GM21825 (cell line): ENCODE measurements around the gene ZNF431.
"Not testable (repeated sequence)": the region's sequence is repeated elsewhere in the genome, so short reads cannot be mapped to it uniquely, and the experiment has no call there.

ENCODE experiments used
- ATAC-seq: cut with Tn5 transposase; IDR thresholded peaks from one replicate; pipeline ENCODE4 v1.9.1; 2021; ENCODE audit warnings: mild to moderate bottlenecking, moderate library complexity; ENCODE audit not compliant: unreplicated experiment

ZNF431 gene

DNA sequence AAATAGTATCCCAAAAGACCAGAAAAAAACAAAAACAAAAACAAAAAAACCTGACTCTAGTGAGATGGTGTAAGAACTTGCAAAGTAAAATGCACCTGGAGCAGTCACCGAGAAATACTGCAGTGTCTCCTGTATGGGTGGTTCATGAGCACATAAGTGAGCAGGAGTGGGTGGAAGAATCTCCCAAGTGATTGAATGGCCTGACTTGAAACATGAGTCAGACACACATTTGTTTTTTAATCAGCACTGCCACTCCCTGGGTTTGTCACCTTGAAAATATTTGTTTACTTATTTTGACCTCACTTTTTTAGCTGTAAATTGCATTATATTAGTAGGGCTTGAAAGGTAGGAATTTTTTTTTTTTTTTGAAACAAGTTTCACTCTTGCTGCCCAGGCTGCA is 2.0 kb downstream of the ZNF431 start:
- ATAC-seq: no peak

DNA sequence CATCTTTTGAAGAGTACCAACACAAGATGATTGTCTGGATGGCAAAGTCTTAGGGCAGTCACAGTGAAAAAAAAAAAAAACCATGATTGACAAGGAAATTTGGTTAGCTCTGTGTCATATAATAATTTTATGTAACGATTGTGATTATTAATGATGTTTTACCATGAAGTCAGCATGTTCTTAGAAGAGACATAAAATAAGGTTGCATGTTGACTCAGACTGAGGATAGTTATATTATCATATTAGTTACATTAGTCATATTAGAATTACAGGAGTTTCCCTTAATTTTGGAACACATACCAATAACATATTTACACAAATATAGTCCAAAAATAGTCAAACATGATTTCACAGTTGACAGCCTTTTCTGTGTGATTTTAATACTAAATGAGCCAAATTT is 5.7 kb downstream of the ZNF431 start:
- no peak for ATAC-seq

GRCh38 chr19:21148681-21149080 is 6.8 kb downstream of the ZNF431 start:
- no peak for ATAC-seq

GRCh38 chr19:21149877-21150276 is 8.0 kb downstream of the ZNF431 start:
- ATAC-seq: no peak

DNA sequence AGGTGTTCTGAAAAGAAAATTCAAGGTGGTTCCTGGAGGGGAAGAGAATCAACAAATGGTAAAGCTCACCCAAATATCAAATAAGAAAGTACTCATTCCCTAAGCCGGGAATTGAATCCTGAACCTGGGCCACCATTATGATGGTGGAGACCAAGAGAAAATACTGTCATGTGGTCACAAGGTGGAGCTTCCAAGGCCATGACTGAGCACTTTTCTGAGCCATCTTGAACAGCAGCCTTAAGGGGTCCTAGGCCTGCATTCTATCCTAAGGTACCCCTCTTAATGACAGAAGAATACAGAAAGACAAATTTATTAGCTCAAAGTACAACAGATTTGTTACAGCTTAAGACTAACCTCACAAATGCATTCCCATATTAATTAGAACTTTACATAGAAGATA is 9.6 kb downstream of the ZNF431 start:
- no peak for ATAC-seq

- ATAC-seq: no peak
Observed at GRCh38 chr19:21158523-21159135, 16.8 kb downstream of the ZNF431 start.

DNA sequence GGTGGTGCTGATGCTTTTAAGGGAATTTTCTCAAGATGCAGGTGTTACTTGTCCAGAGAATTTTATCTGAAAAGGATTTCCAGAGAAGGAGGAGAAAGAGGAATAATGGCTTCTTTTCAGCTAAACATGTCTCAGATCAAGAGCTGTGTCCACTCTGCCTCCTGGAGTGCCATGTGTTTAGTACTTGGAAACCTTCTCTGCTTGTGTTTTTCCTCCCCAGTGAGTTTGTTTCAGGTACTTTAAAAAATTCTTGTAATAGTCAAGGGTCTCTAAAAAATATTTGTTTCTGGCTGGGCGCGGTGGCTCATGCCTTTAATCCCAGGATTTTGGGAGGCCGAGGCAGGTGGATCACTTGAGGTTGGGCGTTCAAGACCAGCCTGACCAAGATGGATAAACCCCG is 22.7 kb downstream of the ZNF431 start:
- ATAC-seq: no peak

- no peak for ATAC-seq
Observed at GRCh38 chr19:21166436-21166835, 24.6 kb downstream of the ZNF431 start.

DNA sequence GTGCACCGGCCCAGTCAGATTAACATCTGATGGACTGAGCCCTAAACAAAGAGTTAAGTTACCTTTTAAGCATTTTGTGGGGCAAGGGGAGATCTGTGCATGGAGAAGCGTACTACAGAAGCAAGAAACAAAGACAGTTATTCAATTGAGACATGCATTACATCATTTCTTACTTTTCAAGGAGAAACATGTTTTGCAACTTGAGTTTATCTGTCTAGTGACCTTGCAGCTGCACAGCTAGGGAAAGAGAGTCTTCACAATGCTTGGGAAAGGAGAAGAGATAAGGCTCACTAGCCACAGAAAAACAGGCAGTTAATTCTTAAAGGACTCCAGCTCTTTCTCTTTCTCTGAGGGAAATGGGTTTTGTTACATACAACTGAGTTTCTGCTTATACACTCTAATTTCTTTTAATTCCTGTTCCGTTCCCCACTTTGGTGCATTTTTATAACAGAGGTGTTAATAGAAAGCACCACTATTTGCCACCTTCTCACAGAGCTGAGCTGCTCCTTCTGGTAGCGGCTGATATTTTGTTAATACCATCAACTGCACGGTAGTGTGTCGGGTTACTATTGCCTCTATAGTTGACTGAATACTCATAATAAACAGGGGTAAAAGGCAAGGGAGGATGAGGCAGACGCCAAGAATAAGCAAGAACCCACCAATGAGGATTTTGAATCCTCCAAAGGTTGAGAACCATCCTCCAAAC is 55.9 kb downstream of the ZNF431 start:
- no peak for ATAC-seq

GRCh38 chr19:21202865-21203494 is 61.1 kb downstream of the ZNF431 start:
- ATAC-seq: no peak

- ATAC-seq: no peak
Observed at GRCh38 chr19:21210037-21210621, 68.3 kb downstream of the ZNF431 start.

DNA sequence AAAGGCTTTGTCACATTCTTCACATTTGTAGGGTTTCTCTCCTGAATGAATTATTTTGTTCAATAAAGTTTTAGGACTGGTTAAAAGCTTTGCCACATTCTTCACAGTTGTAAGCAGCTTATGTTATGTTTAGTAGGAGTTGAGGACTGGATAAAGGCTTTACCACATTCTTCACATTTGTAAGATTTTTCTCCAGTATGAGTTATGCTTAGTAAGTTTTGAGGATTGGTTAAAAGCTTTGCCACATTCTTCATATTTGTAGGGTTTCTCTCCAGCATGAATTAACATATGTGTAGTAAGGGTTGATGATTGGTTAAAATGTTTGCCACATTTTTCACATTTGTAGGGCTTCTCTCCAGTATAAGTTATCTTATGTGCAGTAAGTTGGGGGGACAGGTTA is 79.9 kb downstream of the ZNF431 start:
- no peak for ATAC-seq

- not testable (repeated sequence) for ATAC-seq
Observed at GRCh38 chr19:21229938-21230337, 88.1 kb downstream of the ZNF431 start.

GRCh38 chr19:21233691-21234090 is 91.9 kb downstream of the ZNF431 start:
- no peak for ATAC-seq

DNA sequence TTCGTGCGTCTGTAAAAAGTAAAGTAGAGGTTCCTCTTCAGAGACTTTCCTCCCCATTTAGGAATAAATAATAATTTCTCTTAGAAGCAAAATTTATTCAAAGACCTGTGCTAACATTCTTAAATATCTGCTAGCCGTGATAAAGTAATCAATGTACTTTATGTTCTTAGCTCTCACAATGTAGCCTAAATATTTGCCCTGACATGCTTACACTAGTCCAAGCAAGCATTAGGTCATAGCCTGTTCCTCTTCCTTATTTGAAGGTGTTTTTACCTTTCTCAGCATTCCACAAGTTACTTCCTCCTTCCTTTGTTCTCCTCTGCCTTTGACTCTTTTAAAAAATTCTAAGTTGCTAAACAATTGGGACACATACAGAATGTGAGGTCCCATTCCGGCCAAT is 94.9 kb downstream of the ZNF431 start:
- not testable (repeated sequence) for ATAC-seq

DNA sequence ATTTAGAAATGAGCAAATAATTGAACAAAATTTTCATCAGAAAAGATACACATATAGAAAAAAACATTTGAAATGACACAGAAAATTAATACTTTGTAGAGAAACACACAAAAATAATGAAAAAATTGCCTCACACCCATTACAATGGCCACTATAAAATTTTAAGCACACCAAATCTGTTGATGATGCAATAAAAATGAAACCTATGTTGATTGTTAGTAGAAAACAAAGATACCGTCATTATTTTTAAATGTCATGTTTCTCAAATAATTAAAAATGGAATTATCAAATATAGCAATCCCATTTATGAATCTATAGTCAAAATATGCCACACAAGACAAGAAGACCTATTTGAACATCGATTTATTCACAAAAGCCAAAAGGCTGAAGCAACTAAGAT is 96.8 kb downstream of the ZNF431 start:
- ATAC-seq: no peak
